ENCODE results near the gene INMT.
A peak's percentile ranks its signal among the peaks of the same experiment; 100 is the strongest.

Gene INMT

DNA sequence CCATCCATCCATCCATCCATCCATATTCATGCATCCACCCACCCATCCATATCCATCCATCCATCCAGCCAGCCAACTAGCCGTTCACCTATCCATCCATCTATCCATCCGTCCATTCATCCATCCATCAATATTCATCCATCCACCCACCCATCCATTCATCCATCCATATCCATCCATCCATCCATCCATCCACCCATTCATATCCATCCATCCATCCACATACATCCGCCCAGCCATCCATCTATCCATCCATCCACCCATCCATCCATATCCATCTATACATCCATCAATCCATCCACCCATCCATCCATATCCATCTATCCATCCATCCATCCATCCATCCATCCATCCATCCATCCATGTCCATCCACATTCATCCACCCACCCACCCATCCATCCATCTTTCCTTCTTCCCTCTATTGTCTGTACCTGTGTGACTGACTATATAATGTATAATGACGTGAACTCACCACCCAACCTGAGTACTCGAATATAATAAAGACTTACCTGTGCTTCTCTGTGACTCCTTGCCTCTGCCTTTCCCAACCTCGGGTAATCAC lies 2.5 kb downstream of the INMT start:
- DNase-seq: no peak

DNA sequence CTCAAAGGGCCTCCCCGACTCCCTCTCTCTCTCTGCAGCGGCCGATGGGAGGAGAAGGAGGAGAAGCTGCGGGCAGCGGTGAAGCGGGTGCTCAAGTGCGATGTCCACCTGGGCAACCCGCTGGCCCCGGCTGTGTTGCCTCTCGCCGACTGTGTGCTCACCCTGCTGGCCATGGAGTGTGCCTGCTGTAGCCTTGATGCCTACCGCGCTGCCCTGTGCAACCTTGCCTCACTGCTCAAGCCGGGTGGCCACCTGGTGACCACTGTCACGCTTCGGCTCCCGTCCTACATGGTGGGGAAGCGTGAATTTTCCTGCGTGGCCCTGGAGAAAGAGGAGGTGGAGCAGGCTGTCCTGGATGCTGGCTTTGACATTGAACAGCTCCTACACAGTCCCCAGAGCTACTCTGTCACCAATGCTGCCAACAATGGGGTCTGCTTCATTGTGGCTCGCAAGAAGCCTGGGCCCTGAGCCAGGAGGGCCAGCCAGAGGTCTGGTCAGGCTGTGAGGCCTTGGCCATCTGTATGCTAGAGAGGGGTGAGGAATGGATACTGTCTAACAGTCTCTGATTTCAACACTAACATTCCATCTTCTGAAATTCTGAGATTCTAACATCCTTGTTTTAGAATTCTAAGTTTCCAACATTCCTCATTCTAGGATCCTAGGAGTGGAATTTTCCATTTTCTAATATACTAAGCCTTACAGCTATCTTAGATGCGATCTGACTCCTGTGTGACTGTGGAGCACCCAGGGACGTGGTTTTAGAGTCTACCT lies 3.6 kb downstream of the INMT start:
- no peak for DNase-seq

DNA sequence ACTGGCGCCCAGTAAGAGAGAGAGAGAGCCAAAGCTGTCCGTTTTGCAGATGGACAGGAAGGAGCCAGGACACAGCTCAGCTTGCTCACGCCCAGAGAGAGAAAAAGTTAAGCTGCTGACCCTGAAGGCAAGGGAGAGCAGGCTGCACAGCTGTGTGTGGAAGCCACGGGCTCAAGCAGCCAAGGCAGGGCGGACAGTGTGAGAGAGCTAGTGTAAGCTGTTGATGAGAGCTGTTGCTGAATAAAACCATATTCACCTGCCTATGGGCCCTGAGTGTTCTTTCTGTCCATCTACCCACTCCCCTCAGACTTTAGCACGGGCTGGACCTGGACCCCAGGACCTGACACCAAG lies 5.4 kb downstream of the INMT start:
- DNase-seq: no peak

DNA sequence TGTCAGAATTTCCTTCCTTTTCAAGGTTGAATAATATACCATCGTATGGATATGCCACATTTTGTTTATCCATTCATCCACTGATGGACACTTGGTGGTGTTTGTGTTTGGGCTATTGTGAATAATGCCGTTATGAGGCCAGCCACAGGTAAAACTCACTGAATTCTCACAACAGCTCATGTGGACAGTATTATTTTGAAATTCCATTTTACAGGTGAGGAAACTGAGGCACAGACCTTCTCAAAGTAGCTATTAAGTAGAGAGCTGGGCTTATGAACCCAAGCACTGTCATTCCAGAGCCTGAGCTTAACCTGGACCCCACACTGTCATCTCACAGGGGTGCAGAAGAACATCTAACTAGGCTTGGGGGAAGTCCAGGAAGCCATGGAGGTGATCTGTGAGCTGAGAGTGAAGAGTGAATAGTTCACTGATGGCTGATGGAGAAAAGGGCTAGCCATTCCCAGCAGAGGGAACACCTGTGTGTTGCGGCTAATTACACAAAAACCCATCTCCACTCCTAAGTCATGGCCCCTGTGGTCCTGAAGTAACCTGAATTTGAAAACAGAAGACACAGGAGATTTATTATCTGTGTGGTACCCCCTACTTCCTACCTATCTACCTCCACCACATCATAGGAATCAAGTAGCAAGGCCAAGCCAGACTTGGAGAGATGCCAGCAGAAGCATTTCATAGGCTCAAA lies 8.7 kb downstream of the INMT start:
- no peak for DNase-seq

DNA sequence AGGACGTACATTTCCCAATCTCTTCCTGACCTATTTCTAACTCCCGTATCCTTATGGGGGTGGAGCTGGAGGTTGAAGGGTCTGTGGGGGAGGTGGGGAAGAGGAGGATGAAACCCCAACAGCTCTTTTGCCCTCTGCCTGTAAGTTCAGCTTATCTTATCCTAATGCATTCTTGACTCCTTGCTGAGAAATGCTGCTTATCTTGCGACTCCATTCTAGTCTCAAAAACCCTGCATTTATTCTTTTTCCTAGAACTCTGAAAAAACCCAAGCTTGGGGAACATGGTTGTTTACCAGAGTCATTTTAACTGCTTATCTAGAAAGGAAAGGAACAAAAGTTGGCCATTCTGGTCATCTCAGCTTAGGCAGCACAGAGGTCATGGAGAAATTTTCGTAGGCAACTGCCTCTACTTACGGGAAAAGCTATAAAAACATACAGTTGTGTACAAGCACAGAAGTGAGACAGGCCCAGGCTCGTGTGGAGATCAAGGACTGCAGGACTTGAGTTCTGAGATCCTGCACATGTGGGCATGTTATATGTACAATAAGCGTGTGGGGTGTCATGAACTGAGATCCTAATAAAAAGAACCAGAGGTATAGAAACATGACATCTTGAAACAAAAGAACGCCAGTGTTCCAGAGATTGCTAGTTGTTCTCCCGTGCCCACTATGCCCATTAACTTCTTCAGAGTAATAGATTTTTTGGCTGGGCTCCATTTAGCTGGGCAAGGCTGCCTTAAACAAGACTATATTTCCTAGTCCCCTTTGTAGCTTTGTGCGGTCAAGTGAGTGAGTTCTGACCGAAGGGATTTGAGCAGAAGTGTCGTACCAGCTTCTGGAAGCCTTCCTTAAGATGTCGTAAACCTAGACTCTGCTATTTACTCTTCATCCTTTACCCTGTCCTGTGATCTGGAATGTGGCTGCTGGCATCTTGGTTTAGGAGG lies 9.6 kb downstream of the INMT start:
- DNase-seq: no peak

DNA sequence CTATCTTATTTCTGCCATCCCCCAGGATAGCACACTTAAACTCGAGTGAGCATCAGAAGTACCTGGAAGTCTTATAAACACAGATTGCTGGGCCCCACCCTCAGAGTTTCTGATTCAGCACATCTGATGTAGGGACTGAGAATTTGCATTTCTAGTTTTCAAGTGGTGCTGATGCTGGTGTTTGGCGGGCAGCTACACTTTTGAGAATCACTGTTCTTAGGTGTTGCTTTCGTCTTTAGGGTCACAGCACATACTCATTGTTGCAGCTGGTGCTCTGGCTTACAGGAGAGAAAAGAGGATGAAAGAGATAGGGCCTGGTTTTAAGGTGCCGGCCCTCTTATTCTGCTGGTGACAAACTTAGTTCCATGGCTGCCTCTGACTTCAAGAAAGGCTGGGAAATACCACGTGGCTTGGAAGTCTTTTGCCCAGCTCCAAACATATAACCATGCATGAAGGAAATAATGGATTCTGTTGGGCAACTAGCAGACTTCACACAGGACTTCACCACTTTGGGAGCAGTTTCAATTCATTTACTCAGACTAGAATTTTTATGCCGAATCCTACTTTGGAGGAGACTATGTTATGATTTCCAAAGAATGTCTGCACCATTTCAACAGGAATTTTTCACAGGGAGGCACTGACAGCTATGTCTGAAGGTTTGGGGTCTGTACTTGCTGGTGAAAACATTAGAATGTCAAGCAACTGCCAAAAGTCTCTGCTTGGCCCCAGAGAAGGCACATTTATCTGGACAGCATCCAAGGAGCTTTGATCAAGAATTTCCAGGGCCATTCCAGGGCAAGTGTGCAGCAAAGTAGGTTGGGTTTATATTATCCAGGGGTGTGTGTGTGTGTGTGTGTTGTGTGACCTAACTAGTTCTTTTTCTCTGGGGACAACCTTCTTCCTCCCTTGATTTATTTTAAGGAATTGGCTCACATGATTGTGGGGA lies 12.4 kb downstream of the INMT start:
- DNase-seq: no peak

DNA sequence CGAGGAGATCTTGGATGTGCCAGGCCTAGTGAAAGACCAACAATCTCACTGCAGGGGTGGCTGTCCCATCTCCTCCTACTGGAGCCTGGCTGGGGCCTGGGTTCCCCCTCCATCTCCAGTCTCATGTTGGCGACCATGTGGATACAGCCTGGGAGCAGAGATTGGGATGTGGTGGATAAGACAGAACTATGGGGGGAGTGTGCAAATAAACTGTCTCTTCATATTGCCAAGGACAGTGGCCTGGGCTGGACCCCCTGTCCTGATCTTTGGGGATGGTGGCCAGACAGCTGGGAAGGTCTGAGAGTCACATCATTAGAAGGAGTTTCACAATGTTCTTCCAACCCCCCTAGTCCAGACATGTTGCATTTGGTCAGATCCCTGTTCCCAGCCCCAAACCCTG lies 13.5 kb downstream of the INMT start:
- DNase-seq: no peak

DNA sequence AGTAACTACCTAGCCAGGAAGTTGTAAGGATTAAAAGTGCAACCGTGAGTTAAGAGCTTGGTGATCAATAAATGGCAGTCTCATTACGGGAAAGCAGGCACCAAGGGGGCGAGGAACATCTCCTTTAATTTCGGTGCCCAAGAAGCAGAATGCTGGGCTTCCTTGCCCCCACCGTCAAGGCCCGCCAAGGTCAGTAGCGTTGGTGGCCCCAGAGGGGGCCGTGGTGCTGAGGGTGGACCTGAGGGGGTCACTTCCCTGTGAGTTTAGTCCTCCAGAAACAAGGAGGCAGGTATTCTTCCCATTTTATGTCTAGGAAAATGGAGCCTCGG lies 18.9 kb downstream of the INMT start:
- DNase-seq: no peak

DNA sequence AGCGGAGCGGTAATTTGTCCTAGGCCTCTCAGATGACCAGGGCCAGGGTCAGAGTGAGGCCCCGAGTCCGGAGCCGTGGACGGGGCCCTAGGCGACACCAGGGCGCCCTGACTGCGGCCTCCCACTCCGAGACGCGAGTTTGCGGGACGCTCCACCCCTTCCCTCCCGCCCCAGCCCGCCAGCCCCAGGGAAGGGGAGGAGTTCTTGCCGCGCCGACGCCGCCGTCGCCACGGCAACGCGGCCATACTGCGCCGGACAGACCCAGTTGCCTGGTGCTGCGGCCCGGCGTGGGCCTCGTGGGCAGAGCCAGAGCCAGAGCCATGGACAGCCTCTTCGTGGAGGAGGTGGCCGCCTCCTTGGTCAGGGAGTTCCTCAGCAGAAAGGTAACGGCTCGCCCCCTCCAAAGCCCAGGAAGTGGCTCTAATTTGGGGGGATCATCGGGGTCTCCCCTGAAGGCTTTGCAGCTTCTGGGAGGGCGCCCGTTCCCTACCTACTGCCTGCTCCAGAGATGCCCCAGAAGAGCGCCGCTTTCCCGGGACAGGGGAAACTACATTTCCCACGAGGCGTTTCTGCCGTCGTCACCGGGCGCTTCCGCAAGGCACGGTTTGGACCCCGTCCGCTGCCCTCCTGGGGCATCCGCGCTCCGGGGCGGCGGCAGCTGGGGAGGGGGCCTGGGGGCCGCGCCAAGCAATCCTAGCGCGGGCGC lies 19.4 kb downstream of the INMT start, which contains the start of gene MINDY4:
MINDY4 (plus strand) TSS at position 244 of the 706 bp plus-strand sequence; CDS start at position 321, 77 bp downstream.
- peak; percentile 73 for DNase-seq

DNA sequence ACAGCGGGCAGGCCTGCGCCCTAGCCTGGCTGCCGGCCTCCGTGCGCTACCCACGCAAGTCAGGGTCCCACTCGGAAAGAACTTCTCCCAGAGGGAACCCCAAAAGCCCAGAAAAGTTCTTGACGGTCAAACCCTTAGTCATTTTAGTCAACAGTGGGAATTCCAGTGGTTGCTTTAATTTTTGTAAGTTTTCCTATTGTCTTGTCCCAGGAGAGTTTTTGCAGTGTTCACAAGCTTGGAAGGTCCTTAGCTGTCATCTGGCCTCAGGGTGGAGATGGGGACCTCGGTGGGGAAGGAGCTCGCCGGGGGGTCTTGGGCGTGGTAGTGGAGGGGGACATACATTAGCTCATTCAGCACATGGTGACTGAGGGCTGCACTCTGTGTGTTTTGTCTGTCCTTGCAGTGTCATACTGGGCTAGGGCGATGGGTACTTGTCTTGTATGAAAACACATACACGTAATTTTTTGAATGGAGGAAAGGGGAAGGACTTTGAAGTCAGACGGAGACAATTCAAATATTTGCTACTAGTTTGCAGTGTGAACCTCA lies 20.0 kb downstream of the INMT start:
- DNase-seq: peak; percentile 23

DNA sequence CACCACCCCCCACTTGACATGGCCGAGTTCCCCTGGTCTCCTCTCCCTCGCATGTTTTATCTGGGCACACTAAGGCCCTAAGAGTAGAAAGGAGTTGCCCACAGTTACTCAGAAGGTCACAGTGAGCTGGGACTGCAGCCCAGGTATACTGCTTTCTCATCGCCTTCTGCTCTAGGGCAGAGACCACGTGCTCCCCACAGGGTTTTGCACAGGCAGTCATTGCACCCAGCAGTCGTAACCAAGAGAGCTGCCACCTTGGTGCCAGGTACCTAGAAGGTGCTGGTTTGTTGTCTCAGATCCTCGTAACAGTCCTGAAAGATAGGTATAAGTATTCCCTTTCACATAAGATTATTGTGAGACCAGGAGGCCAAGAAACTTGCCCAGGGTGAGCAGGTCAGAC lies 21.0 kb downstream of the INMT start:
- no peak for DNase-seq

DNA sequence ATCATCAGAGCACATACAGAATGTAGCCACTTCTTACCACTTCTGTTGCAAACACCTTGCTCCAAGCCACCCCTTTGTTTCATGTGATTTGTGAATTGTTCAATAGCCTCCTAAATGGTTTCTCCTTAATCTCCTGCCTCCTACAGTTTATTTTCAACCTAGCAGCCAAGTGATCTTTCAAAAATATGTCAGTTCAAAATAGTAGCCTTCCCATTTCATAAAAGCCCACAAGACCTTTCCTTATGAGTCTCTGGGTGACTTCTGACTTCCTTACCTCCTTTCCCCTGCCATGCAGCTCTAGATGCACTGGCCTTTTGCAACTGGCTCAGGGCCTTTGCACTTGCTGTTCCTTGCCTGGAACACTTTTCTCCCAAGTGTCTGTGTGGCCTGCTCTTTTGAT lies 24.1 kb downstream of the INMT start:
- DNase-seq: no peak

DNA sequence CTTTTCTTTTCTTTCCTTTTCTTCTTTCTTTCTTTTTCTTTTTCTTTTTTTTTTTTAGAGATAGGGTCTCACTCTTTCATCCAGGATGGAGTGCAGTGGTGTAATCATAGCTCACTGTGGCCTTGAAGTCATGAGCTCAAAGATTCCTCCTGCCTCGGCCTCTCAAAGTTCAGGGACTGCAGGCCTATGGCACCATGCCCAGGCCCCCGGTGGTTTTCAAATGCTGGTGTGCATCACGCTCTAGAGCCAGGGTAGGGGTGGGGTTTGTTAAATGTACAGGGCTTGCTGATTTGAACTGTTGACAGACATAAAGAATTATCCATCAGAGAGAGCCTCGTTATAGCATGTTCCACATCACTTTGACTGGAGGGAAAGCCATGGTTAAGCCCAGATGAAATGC lies 25.0 kb downstream of the INMT start:
- DNase-seq: no peak

DNA sequence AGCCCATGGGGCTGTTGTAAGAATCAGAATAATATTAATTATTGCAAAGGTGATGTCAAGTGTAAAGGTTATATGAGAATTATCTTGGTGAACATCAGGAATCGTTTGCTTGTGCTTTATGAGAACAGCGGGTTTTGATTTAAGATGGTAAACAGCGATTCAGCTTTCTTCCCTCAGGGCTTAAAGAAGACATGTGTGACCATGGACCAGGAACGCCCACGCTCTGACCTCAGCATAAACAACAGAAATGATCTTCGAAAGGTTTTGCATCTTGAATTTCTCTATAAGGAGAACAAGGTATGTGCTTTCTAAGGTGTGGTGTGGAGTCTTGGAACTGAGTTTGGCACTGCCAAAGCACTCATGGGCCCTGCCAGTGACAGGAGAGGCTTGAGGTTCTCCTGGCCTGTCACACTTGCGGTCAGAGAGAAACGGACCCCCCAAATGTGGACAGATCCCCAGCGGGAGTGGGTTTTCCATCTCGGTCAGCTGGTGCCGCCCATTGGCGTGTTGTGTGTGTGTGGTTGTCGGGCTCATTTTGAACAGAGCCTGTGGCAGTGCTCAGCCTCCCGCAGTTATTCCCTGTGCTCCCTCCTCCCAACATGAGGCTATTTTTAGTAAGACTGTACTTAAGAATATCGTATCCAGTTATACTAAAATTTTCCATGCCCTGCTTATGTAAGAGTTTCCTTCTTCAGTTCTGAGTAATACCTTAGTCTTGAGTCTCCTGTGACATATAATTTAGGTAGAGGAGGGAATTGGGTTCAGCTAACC lies 26.5 kb downstream of the INMT start:
- no peak for DNase-seq

DNA sequence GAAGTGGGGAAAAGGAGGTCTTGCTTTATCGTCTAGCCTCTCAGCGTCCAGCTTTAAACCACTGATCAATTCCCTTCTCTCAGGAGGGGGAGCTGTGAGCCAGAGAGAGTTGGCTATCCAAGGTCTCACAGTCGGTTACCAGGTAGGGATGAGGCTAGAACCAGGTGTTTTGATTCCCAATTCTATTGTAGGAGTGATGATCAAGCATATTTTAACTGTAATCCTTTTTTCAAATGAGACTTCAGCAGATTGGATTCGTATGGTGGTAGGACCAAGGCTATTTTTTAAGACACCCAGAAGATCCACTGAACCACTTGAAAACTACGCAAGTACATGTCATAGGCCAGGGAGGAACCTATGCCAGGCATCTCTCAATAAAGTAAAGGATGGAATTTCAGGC lies 27.6 kb downstream of the INMT start:
- no peak for DNase-seq

DNA sequence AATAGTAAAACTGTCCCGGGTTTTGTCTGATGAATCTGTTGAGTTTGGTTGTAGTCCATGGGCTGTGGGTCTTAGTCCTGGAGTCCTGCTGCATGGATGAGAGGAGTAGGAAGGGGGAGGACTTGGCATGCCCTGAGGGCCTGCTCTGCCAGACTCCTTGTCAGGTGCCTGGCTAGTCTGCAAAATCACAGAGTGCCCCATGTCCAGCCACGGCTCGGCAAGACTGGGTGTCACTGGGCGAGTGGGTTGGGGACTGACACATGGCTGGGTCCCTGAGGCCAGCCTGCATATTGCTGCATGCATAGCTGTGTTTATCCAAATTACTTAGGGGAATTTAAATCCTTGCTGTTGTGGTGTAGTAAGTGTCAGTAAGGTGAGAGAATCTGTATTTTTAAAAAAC lies 29.0 kb downstream of the INMT start:
- DNase-seq: no peak

DNA sequence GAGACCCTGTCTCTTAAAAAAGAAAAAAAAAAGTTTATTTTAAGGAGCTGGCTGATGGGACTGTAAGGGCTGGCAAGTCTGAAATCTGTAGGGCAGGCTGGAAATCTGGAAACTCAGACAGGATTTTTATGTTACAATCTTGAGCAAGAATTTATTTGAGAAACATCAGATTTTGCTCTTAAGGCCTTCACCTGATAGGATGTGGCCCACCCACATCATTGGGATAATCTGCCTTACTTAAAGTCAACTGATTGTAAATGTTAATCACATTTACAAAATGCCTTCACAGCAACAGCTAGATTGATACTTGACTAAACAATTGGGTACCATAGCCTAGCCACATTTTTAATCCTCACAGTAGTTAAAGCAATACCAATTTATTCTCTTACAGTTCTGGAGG lies 30.8 kb downstream of the INMT start:
- DNase-seq: no peak

DNA sequence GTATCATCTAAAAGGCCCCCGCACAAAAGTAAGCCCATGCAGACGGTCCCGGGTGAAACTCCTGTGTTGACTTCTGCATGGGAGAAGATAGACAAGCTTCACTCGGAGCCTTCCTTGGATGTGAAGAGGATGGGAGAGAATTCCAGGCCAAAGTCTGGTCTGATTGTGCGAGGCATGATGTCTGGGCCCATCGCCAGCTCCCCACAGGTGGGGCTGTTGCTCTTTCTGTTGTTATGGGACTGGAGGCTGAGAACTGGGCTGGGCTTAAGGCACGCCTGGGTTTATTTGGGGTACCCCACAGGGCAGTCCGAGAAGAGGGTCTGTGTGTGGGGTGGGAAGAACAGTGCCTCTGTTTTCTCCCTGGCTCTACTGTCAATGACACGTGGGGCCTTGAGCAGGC lies 33.9 kb downstream of the INMT start:
- DNase-seq: no peak

DNA sequence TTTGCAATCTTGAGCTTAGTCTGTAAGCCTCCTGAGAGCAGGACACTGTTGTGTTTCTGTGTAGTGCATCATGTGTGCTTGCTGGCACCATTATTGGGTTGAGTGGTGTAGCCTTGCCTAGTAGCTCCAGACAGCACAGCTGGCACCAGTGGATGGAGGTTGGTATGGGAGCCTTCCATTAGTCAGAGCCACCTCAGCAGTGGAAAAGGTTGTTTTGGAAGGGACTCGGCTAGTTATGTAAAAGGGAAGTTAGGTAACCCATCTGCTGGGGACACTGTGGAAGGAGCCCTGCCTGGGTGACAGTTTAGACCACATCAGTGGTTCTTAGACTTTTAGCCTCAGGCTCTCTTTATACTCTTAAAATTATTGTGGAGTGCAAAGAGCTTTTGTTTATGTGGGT lies 35.6 kb downstream of the INMT start:
- DNase-seq: no peak

DNA sequence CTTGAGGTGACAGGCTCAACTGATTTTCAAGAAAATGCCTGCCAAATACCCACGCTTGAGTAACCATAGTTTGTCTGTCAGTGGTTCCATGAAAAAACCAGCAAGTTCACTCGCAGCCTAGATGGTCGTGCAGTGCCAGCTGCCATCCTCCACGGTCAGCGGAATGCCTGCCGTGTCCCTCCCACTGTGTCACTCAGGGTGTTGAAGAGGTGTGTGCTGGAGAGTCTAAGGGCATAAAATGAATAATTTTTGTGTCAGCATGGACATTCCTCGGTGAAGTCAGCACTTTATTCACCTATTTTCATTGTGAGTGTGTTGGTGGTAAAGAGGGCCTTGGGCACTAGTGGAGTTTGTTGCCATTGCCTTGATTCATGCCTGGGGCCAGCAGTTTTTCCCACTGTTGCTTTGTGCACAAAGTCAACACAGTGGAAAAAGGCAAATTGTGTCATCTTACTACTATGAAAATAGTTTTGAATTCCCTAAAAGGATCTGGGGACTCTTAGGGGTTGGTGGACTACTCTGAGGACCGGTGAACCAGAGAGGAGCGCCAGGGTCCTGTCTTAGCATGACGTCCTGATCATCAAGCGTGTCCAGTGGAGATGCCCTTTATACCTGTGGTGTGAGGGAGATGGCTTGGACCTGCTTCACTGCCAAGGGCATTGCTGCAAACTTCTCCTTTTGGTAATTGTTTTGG lies 36.9 kb downstream of the INMT start:
- DNase-seq: no peak

All from stimulated activated CD4-positive, alpha-beta T cell treated with anti-CD3 and anti-CD28 coated beads, Interleukin-1b, Interleukin-23, amount 100 ng/mL, for 48 hours (primary cell).